Skin epidermis (tissue), 12 donors: ENCODE results near the gene TMEM156.

Experiments used
- H3K27ac ChIP-seq, 21 experiments: fragments of 200-600 bp; sonication (generic) in 11 of 21; one replicate each; pipeline ENCODE4 v1.5.0; 2020; ENCODE audit warnings: mild to moderate bottlenecking in 3 of 21, inconsistent platforms in 2 of 21, moderate library complexity in 2 of 21
- H3K4me3 ChIP-seq, 7 experiments: fragments of 200-600 bp; sonication (generic) in 2 of 7; one replicate each; pipeline ENCODE4 v1.5.0; 2020; ENCODE audit warnings: inconsistent platforms in 2 of 7, mild to moderate bottlenecking in 2 of 7, moderate library complexity in 1 of 7

The TMEM156 gene

GRCh38 chr4:38940476-38940875 lies 91.7 kb downstream of the TMEM156 start:
- Histone ChIP-seq H3K27ac (no peak overlapping the region), H3K4me3 (no peak overlapping the region)

GRCh38 chr4:38939165-38939564 lies 93.0 kb downstream of the TMEM156 start:
- Histone ChIP-seq H3K4me3 (no peak overlapping the region), H3K27ac (no peak overlapping the region)

- Histone ChIP-seq H3K27ac (no peak overlapping the region), H3K4me3 (no peak overlapping the region)
Observed at GRCh38 chr4:38935391-38936073, 96.7 kb downstream of the TMEM156 start.

GRCh38 chr4:38931125-38931524 lies 101.1 kb downstream of the TMEM156 start:
- Histone ChIP-seq H3K27ac (no peak overlapping the region), H3K4me3 (no peak overlapping the region)

GRCh38 chr4:38930707-38931106 lies 101.5 kb downstream of the TMEM156 start:
- H3K4me3 ChIP-seq, result no peak overlapping the region
- no peak overlapping the region for H3K27ac ChIP-seq

GRCh38 chr4:38930204-38930603 lies 102.0 kb downstream of the TMEM156 start:
- no peak overlapping the region for H3K4me3 ChIP-seq
- no peak overlapping the region for H3K27ac ChIP-seq

GRCh38 chr4:38928974-38929373 lies 103.2 kb downstream of the TMEM156 start:
- H3K4me3 ChIP-seq, result no peak overlapping the region
- no peak overlapping the region for H3K27ac ChIP-seq

GRCh38 chr4:38928568-38928967 lies 103.6 kb downstream of the TMEM156 start:
- no peak overlapping the region for H3K4me3 ChIP-seq
- H3K27ac ChIP-seq, result no peak overlapping the region

GRCh38 chr4:38926896-38927295 lies 105.3 kb downstream of the TMEM156 start:
- H3K27ac ChIP-seq, result no peak overlapping the region
- no peak overlapping the region for H3K4me3 ChIP-seq

- H3K27ac ChIP-seq, result no peak overlapping the region
- no peak overlapping the region for H3K4me3 ChIP-seq
Observed at GRCh38 chr4:38925492-38926413, 106.5 kb downstream of the TMEM156 start.

- H3K27ac ChIP-seq, result no peak overlapping the region
- H3K4me3 ChIP-seq, result no peak overlapping the region
Observed at GRCh38 chr4:38924353-38924752, 107.9 kb downstream of the TMEM156 start.

GRCh38 chr4:38923746-38924145 lies 108.5 kb downstream of the TMEM156 start:
- no peak overlapping the region for H3K4me3 ChIP-seq
- no peak overlapping the region for H3K27ac ChIP-seq

GRCh38 chr4:38921151-38921550 lies 111.1 kb downstream of the TMEM156 start:
- H3K4me3 ChIP-seq, result no peak overlapping the region
- H3K27ac ChIP-seq, result no peak overlapping the region

- Histone ChIP-seq H3K27ac (no peak overlapping the region), H3K4me3 (no peak overlapping the region)
Observed at GRCh38 chr4:38920677-38921076, 111.5 kb downstream of the TMEM156 start.

- Histone ChIP-seq H3K27ac (no peak overlapping the region), H3K4me3 (no peak overlapping the region)
Observed at GRCh38 chr4:38920186-38920585, 112.0 kb downstream of the TMEM156 start.

- Histone ChIP-seq H3K27ac (no peak overlapping the region), H3K4me3 (no peak overlapping the region)
Observed at GRCh38 chr4:38919494-38919893, 112.7 kb downstream of the TMEM156 start.

GRCh38 chr4:38917481-38918025 lies 114.7 kb downstream of the TMEM156 start:
- Histone ChIP-seq H3K27ac (no peak overlapping the region), H3K4me3 (no peak overlapping the region)
